Measurements from ENCODE around the gene ZNF862.
"Not testable (repeated sequence)": the region's sequence is repeated elsewhere in the genome, so short reads cannot be mapped to it uniquely, and the experiment has no call there.

ZNF862 gene

DNA sequence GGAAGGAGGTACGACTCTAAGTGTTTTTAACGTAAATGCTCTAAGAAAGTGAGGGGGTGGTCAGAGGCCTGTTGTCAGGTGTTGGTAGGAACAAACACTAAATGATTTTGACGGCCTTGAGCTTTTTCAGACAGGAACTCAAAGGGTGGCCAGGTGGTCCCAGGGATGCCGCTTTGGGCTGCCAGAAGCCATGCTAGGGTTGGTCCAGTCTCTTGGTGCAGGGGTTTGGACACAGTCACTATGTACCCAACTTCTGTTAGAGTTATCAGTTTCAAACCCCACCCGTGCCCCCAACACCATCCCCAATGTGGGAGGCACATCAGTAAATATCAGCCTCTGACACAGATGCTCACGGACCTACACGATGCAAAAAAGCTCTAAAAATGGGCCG is 44.9 kb downstream of the ZNF862 start:
- no peak for DNase-seq

DNA sequence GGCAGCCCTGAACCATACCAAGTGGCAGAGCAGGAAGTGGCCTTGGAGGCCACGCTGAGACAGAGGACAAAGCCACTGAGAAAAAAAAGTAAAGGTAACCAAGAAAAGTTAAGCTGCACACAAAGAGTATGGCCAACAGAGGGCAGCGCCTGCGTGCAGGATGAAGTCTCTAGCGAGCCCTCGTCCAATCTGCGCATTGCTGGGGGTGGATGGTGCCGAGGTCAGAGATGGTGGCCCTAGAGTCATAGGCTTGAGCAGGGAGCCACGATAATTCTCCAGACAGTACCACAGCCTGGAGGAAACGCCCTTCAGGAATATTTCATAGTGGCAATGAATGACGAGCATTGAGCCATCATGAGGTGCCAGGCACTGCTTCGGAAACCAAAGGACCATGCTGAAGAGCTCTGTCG is 45.3 kb downstream of the ZNF862 start:
- DNase-seq: peak; percentile 14

DNA sequence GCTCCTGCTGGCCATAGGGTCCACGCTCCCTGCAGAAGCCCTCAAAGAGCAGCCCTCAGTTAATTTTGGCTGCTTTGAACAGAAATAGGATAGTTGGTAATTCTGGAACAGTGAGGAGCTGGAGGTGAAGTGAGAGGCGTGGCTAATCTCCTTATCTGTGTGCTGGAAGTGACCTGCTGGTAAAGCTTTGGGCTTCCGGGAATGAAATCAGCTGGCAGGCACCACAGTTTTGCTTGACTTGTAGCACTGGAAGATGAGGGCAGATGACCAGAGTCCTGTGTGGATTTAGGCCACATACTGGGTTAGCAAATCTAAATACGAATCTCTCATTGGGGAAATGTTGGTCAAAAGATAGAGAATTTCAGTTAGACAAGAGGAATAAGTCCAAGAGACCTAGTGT is 45.8 kb downstream of the ZNF862 start:
- no peak for DNase-seq

DNA sequence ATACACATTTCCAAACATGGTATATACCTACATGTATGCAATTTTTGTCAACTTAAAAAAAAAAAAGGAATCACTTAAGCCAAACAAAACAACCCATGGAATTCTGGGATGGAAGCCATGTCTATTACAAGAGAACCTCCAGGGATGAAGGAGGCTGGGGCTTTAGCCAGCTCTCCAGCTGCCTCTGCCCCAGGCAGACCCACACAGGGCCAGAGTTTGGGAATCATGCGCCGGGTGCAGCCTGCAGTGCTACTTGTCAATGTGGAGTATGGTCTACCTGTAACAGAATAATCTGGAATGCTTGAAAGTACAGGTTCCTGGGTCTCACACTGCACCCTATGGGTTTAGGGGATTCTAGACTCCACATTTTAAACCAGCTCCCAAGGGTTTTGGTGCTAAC is 46.4 kb downstream of the ZNF862 start:
- DNase-seq: no peak

DNA sequence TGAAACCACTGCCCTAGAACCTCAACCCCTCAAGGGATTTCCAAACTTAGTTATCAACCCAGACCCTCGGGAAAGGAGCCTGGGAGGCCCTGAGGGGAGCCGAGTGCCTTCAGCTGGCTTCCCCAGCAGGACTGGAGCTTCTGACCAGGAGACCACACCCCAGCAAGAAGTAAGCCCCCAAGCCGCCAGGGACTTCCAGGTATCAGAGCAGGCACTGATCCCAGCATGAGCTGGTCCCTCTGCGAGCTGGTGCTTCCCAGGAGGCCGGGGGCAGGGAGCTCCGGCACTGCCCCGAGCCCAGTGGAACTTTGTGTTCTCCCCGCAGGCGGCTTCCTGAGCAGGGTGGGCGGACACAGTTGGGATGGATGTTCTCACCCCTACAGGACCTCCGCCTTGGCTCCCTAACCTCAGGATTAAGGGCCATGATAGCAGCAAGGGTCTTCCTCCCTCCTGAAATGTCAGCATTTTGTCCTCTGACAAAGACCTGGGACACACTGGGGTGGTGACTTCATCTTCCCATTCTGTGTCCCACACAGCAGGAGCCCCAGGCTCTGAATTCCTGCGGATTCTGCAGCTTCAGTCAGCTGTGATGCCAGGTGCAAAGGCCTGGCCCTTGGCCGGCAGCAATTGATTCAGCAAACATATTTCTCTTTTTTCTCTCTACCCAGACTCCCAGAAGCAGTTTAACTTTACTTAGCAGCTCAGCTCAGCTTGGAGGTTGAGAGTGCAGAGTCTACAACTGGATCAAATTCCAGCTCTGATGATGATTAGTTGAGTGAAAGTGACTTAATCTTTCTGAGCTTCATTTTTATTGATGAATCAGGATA is 47.2 kb downstream of the ZNF862 start:
- no peak for DNase-seq

DNA sequence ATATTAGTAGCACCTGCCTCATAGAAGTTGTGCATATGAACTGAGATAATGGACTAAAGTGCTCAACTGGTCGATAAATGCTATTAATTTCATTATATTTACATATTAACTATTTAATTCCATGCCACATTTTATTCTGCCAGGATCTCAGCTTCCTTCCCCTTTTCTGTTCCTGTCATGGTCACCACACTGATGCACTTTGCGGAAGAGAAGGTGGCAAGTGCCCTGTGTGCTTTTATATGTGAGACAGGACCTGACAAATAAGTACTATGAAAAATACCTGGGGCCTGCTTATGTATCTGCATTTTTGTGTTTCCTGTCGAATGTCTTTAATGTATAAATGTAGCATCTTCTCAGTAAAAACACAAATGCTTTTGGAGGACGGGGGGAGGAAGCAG is 47.8 kb downstream of the ZNF862 start:
- no peak for DNase-seq

DNA sequence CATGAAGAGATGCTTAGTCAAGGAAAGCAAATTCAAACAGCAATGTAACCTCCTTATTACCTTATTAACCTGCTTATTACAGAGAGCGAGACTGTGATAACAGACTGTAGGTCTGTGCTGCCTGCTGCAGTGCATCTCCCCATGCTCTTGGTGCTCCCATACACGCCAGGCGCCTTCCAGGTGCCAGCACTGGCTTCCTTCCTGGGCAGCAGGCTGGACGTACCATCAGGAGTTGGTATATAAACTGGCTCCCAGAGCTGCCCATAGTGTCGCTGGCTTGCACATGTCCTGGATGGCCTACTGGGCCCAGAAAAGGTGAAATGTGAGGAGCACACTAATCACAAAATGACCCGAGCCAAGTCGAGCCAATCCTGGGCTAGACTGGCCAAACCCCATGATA is 49.1 kb downstream of the ZNF862 start:
- DNase-seq: no peak

DNA sequence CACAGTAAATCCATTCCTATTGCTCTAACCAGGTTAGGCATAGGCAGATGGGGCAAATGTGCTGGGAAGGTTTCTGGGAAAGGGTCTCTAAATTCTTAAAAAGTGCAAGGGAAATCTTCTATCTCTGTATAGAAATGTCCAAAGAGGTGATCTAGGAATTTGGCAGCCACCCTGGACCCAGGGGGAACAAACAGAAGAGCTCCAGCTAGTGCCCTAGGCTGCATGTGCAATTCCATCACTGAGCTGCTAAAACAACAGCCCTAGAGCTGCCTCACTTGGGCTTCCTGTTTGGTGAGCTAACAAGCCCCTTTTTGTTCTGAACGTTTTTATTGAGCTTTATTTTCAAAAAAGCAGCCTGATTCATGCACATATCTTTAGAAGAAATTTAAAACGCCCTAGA is 52.5 kb downstream of the ZNF862 start:
- DNase-seq: not testable (repeated sequence)

DNA sequence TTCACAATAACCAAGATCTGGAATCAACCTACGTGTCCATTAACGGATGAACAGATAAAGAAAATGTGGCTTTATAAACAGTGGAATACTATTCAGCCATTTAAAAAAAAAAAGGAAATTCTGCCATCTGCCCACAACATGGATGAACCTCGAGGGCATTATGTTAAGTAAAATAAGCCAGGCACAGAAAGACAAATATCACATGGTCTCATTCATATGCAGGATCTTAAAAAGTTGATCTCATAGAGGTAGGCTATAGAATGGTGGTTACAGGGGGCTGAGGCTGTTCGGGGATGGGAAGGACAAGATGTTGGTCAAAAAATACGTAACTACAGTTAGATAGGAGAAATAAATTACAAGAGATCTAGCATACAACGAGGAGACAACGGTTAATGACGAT is 56.8 kb downstream of the ZNF862 start:
- DNase-seq: not testable (repeated sequence)

DNA sequence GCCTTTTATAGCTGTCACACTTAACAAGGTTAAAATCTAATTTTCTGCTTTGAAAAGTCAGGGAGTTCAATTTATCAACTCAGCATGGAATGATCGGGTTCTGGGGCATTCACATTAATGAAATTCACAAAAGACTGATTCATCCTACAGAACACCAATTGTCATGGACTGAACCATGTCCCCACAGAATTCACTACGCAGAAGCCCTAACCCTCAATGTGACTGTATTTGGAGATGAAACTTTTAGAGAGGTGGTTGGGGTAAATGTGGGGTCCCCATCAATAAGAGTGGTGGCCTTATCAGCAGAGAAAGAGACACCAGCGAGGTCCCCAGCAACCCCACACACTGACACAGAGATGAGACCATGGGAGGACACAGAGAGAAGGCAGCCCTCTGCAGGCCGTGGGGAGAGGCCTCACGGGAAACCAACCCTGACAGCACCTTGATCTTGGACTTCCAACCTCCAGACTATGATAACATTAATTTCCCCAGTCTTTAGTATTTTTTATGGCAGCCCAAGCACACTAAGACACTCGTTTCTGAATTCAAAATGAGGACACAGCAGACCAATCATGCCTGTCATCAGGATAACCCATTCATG is 69.7 kb downstream of the ZNF862 start:
- not testable (repeated sequence) for DNase-seq

DNA sequence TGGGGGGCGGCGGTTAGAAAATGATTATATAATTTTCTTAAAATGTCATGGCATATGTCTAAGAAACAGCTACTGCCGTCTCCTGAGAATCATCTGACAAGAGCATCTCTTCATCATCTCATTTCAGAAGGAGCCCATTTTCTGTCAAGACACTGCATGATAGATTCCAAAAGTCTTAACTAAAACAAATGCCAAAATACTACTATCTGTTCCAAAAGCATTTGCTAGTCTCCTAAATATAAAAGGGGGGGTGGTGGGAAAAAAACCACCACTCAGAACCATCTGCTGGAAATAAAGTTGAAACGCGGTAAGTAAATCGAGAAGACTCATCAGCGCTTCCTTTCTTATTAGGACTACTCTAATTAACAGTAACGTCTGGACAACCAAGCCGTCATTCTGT is 72.0 kb downstream of the ZNF862 start:
- DNase-seq: not testable (repeated sequence)

DNA sequence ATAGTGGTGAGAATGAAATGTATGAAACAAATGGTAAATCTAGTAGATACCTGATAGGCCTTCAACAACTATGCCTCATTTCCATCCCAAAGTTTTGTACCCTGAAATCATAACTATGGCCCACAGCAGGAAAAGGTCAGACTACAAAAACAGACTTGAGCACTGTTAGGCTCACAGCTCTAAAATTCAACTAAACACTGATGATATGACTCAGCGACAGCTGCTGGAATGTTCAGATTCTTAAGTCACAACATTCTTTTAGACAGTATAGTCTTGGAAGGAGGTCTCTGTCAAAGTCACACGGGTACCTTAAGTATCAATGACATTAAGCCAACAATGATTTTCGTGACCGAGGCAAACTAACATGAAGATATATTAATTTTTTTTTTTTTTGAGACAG is 74.0 kb downstream of the ZNF862 start:
- not testable (repeated sequence) for DNase-seq
